ENCODE data around the gene EPB41L4A.

Gene EPB41L4A

GRCh38 chr5:112303685-112304084 lies 115.4 kb downstream of the EPB41L4A start:
- ChIA-PET CTCF (interaction anchor here (1.6 kb wide), 1 partner anchor 13 kb away, joined by 5 read pairs; no protein-coding TSS in a partner anchor), POLR2A (no interaction called here)
- no peak for TF ChIP-seq CTCF (IDR thresholded peaks at IDR 0.05; ENCODE audit: control extremely low read depth, extremely low read depth, low read depth, missing control alignments)
- DNase-seq (ENCODE audit: extremely low spot score): no peak

GRCh38 chr5:112294126-112294525 lies 125.0 kb downstream of the EPB41L4A start:
- POLR2A ChIA-PET: no interaction called here

GRCh38 chr5:112293587-112293986 lies 125.5 kb downstream of the EPB41L4A start:
- TF ChIP-seq CTCF (IDR thresholded peaks at IDR 0.05; ENCODE audit: control extremely low read depth, extremely low read depth, low read depth, missing control alignments): no peak
- ChIA-PET POLR2A (no interaction called here), CTCF (interaction anchor here (1.3 kb wide), 1 partner anchor 20 kb away, joined by 3 read pairs; no protein-coding TSS in a partner anchor)
- DNase-seq (ENCODE audit: extremely low spot score): no peak

More at GRCh38 chr5:112294126-112294525, 125.0 kb downstream of the EPB41L4A start:
- no peak for TF ChIP-seq CTCF (IDR thresholded peaks at IDR 0.05; ENCODE audit: control extremely low read depth, extremely low read depth, low read depth, missing control alignments)
- no peak for DNase-seq (ENCODE audit: extremely low spot score)
- CTCF ChIA-PET: interaction anchor here (1.3 kb wide), 1 partner anchor 20 kb away, joined by 3 read pairs; no protein-coding TSS in a partner anchor

GRCh38 chr5:112290691-112291090 lies 128.4 kb downstream of the EPB41L4A start:
- CTCF ChIA-PET: interaction anchor here (1.0 to 1.5 kb wide), 3 partner anchors 9 to 130 kb away, joined by 3 to 5 read pairs (median 4); no protein-coding TSS in a partner anchor
- POLR2A ChIA-PET: no interaction called here

GRCh38 chr5:112289465-112289864 lies 129.6 kb downstream of the EPB41L4A start:
- CTCF ChIA-PET: no interaction called here
- TF ChIP-seq CTCF (IDR thresholded peaks at IDR 0.05; ENCODE audit: control extremely low read depth, extremely low read depth, low read depth, missing control alignments): no peak
- DNase-seq (ENCODE audit: extremely low spot score): no peak
- POLR2A ChIA-PET: no interaction called here

More at GRCh38 chr5:112290691-112291090, 128.4 kb downstream of the EPB41L4A start:
- no peak for TF ChIP-seq CTCF (IDR thresholded peaks at IDR 0.05; ENCODE audit: control extremely low read depth, extremely low read depth, low read depth, missing control alignments)
- DNase-seq (ENCODE audit: extremely low spot score): no peak

- no peak for DNase-seq (ENCODE audit: extremely low spot score)
- TF ChIP-seq CTCF (IDR thresholded peaks at IDR 0.05; ENCODE audit: control extremely low read depth, extremely low read depth, low read depth, missing control alignments): no peak
- CTCF ChIA-PET: no interaction called here
- POLR2A ChIA-PET: no interaction called here
Measured at GRCh38 chr5:112283943-112284929, 134.8 kb downstream of the EPB41L4A start.

All from GM10248 (cell line).